GM21723 (cell line): Measurements from ENCODE around the gene TNFRSF4.
"Not testable (repeated sequence)": the region's sequence is repeated elsewhere in the genome, so short reads cannot be mapped to it uniquely, and the experiment has no call there.

Source experiments
- ATAC-seq: cut with Tn5 transposase; IDR thresholded peaks from one replicate; pipeline ENCODE4 v1.9.1; 2021; ENCODE audit warnings: mild to moderate bottlenecking, moderate library complexity; ENCODE audit not compliant: unreplicated experiment

TNFRSF4 gene

DNA sequence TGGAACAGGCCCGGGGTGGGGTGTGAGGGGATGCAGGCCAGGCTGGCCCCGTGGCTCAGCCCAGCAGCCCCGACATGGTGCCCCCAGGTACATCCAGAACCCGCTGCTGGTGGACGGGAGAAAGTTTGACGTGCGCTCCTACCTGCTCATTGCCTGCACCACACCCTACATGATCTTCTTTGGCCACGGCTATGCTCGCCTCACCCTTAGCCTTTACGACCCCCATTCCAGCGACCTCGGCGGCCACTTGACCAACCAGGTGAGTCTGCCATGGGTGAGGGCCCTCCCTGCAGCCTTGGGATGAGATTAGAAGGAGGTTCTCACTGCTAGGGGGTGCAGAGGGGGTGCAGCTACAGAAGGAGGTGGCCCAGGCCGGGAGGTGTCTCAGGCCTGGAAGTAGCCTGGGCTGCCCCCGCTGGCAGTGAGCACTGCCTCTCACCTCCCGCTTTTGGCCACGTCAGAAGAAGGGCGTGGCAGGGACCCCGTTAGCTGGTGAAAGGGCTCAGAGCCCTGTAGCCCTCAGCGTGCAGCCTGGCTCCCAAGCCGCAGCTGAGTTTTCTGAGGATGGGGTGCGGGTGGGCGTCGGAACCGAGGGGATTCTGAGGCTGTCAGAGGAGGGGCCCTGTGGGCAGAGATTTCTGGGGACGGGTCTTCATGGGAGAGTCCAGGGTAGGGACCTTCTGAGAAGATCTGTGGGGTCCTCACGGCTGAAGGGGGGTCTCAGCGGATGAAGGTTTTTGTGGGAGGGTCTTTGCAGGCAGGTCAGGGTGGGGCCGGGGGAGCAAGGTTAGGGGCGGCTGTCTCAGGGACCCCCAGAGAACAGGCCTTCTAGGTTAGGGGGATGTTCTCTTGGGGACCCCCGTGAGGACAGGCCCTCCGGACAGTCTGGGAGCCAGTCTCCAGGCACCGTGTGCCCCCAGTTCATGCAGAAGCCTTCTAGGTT lies 29.8 kb downstream of the TNFRSF4 start:
- ATAC-seq = no peak

DNA sequence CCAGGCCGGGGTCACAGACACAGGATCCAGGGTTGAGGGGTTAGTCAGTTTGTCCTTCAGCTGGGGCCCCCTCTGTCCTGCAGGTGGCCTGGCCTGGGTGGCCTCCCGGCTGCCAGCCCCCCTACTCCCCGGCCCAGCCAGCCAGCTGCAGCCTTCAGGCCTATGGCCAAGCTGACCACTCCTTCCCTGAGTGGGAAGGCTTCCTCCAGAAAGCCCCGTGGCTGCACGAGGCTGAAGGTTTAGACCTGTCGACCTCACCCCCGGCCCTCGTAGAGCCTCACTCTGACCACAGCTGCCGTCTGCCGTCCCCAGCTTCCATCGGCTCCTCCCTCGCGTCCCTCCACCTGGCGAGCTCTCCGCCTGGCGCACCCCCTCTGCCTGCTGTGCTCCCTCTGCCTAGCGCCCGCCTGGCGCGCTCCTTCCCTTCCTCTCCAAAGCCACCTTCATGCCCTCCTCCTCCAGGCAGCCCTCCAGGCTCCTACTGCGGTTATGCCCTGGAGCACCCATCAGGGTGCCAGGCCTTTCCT lies 30.7 kb downstream of the TNFRSF4 start:
- no peak for ATAC-seq

GRCh38 chr1:1182491-1183220 lies 31.3 kb downstream of the TNFRSF4 start:
- no peak for ATAC-seq

- ATAC-seq = no peak
These were observed 32.0 kb downstream of the TNFRSF4 start for GRCh38 chr1:1181938-1182410.

DNA sequence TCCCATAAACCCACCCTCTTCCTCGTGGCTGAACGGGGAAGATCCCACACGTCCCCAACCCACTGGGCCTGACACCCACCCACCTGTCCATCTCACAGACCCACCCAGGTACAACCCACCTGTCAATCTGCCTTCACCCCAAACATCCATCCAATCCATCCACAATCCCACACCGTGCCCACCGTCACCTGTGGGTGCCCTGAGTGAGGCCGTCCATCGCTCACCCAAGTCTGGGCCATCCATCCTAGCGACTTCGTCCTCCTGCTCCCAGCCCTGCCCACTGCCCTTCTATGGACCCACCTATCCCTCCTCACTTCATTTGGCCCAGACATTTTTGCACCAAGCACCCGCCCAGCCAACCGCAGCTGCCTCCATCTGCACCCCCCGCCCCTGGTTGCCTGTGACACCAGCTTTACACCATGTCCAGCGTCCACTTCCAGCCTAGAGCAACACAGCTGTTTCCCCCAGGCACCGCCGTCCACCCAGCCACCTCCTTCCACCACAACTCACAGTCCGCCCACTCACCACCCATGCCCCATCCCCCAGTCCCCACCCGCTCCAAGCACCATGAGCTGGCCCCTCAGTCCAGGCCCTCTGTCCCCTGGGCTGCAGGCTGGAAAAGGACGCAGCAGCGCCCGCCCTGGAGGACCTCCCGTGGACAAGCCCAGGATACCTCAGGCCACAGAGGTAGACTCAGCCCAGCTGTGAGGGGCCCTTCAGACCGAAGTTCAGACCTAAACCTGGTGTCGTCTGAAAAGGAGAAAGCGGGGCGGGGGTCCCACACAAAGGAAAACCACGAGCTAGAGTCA lies 32.6 kb downstream of the TNFRSF4 start:
- no peak for ATAC-seq

GRCh38 chr1:1179983-1180861 lies 33.7 kb downstream of the TNFRSF4 start:
- ATAC-seq = no peak

- ATAC-seq = no peak
These were observed 34.5 kb downstream of the TNFRSF4 start for GRCh38 chr1:1179346-1179982.

DNA sequence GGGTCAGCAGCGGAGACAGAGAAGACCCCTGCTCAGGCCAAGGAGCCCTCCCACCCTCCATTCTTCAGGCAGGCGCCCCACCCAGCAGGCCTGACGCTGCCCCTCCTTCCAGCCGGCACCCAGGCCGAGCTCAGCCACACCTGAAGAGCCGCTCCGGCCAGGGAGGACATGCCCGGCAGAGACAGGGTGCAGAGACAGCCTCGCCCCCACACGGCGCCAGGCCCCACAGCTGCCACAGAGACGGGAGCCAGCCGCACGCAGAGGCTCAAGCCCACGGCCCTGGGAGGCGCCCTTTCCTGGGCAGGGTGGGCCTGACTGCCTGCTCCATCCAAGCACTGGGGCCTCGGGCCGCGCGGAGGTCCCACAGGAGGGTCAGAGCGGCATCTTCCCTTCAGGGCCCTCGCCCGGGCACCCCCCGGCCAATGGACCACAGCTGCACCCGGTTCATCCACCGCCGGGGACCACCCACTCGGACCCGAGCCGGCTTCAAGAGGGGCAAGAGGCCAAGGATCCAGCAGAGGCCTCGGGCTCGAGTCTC lies 35.1 kb downstream of the TNFRSF4 start:
- no peak for ATAC-seq

DNA sequence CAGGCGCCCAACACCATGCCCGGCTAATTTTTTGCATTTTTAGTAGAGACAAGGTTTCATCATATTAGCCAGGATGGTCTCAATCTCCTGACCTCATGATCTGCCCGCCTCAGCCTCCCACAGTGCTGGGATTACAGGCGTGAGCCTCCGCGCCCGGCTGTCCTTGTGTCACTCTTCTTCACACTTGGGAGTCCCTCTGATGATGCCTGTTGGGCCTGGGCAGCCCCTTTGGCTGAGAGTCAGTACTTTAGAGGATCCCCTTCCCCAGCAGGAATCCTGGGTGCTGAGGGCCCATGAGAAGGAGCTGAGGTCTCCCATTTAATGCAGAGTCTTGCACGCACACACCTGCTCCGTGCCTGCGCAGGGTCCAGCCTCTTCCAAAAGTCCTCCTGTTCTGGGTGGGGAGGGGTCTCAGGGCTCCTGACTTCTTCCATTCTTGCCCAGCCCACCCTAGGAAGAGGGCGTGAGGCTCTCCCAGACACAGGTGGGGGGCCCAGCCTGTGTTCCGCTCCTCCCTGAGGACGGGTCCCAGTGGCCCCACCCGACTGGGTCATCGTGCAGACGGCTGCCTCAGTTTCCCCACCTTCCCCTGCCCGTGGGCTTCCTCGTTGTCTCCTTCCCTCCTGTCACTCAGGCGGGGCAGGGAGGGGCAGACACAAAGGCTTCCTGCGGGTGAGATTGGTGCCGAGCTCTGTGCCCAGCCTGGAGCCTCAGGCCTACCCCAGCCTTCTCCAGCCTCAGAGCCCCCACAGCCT lies 36.3 kb downstream of the TNFRSF4 start:
- no peak for ATAC-seq

DNA sequence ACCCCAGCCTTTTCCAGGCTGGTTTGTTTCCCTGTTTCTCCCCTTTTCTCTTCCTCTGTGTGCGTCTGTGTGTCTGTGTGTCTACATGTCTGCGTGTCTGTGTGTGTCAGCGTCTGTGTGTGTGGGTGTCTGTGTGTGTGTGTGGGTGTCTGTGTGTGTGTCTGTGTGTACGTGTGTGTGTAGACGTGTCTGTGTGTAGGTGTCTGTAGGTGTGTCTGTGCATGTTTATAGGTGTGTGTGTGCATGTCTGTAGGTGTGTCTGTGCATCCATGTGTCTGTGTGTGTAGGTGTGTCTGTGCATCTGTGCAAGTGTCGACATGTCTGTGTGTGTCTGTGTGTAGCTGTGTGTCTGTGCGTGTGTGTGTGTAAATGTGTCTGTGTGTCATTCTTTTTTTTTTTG lies 37.0 kb downstream of the TNFRSF4 start:
- no peak for ATAC-seq

DNA sequence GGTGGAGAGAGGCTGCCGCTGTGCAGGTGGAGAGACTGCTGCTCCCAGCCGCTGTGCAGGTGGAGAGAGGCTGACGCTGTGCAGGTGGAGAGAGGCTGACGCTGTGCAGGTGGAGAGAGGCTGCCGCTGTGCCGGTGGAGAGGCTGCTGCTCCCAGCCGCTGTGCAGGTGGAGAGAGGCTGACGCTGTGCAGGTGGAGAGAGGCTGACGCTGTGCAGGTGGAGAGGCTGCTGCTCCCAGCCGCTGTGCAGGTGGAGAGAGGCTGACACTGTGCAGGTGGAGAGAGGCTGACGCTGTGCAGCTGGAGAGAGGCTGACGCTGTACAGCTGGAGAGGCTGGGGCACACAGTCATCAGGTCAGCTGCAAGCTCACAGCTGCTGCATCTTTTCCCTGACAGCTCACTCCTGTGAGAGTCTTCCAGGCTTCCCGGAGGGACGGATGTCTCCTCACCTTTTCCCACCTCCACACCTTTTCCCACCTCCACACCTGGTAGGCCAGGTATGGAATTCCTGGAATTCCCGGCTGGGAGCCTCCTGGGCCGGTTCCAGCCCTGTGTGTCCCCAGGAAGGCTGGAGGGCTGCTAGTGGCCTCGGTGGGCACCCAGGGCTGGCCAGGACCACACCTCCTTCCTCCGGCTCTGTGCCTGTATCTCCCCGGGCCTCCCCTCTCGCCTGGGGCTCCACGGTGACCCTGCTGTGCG lies 37.7 kb downstream of the TNFRSF4 start:
- ATAC-seq = not testable (repeated sequence)

DNA sequence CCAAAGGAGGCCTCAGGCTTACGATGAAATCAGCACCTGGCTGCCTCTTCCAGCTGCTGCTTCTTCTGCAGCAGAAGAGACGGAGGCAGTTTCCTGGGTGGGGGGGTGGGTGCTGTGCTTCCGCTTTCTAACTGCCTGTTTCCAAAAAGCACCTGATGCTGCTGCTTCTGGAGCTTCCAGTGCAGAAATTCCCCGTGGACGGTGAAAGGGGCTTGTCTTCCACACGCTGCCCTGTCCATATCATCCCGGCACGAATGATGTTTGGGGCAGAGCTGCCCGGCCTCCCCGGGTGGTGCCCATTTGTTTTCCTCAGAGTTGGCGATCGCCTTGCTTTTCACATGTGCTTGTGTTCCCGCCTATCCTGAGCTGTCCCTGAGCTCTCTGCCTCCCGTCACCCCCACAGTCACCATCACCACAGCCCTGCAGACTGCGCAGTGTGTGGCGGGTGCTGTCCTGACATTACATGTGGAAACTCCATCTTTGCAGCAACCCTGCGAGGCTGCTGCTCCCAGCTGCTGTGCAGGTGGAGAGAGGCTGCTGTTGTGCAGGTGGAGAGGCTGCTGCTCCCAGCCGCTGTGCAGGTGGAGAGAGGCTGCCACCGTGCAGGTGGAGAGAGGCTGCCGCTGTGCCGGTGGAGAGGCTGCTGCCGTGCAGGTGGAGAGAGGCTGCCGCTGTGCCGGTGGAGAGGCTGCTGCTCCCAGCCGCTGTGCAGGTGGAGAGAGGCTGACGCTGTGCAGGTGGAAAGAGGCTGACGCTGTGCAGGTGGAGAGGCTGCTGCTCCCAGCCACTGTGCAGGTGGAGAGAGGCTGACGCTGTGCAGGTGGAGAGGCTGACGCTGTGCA lies 38.5 kb downstream of the TNFRSF4 start:
- ATAC-seq = no peak

DNA sequence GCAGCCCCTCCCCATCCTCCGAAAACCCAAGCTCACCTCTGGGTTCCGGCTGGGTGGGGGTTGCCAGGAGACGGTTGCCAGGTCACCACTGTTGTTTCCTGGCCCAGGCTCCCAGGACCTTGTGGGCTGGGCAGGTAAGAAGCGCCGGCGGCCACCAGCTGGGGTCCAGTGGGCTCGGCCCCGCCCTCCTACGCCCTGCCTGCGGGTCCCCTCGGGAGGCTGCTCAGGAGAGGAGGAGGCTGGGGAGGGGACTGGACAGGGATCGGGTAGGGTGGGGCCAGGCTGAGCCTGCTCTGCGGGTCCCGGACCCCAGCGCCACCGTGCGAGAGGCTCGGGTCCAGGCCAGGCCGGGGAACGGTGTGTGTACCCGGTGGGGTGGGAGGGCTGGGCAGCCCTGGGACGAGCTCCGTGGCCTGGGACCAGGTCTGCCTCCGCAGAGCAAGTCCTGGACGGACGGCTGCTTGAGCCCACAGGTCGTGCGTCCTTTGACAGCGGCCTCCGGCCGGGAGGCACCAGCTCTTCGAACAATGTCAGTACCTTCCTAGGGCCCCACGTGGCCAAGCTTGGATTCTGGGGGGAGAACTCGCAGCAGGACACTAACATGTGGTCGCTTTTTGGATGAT lies 40.0 kb downstream of the TNFRSF4 start, which contains the start of gene TTLL10:
Gene TTLL10 (plus strand): TSS at position 88 of the 623 bp plus-strand sequence. CDS start 5,336 bp downstream, outside the sequence.
- ATAC-seq = no peak

DNA sequence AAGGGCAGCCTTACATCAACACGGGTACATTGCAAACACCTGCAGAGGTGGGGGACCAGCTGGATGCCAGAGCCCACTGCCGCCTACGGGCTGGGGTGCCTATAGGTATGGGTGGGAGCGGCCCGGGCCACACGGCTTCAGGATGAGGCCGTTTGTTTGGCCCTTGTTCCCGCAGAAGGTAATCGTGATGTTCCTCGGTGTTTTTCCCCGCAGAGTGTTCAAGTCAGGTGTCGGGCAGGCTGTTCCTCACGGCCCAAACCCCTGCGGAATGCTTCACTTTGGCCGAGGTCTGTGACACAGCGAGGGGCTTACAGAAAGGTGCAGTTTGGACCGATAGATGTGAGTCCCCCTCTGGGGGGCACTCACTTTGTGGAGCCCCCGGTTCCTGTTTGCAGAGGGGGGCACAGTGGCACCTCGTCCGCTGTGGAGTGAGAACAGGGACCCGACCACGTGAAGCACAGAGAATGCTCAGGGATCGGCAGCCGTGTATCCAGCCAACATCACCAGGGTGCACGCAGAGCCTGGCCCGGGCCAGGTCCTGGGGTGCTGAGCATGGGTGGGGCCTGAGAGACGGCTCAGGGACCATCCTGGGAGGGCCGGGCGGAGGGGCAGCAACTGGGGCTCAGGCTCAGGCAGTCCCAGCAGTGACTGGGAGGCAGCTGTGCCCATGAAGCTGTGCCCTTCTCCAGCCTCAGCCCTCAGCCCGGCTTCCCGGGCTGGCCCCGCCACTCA lies 40.7 kb downstream of the TNFRSF4 start:
- ATAC-seq = no peak

- ATAC-seq = no peak
These were observed 42.2 kb downstream of the TNFRSF4 start for GRCh38 chr1:1171546-1172340.
